SU-DHL-6 (cell line): Measurements from ENCODE around the gene H2BW2.
"Not testable (repeated sequence)": the region's sequence is repeated elsewhere in the genome, so short reads cannot be mapped to it uniquely, and the experiment has no call there.

Experiments
- EZH2phosphoT487 ChIP-seq: fragments of 200-600 bp; sonication (generic), shearing (Covaris generic); conservative IDR thresholded peaks from 2 replicates; pipeline ENCODE4 v1.6.1; 2018; ENCODE audit warnings: mild to moderate bottlenecking, antibody characterized with exemption, low read length, moderate library complexity, mixed read lengths
- TF ChIP-seq, protein P1 (sequence below): fragments of 200-600 bp; sonication (generic); IDR thresholded peaks from one replicate; pipeline ENCODE4 v1.5.1; 2017; ENCODE audit warnings: antibody characterized with exemption, mild to moderate bottlenecking, low read length, moderate library complexity; ENCODE audit not compliant: insufficient read depth, poor library complexity, severe bottlenecking

DNA sequence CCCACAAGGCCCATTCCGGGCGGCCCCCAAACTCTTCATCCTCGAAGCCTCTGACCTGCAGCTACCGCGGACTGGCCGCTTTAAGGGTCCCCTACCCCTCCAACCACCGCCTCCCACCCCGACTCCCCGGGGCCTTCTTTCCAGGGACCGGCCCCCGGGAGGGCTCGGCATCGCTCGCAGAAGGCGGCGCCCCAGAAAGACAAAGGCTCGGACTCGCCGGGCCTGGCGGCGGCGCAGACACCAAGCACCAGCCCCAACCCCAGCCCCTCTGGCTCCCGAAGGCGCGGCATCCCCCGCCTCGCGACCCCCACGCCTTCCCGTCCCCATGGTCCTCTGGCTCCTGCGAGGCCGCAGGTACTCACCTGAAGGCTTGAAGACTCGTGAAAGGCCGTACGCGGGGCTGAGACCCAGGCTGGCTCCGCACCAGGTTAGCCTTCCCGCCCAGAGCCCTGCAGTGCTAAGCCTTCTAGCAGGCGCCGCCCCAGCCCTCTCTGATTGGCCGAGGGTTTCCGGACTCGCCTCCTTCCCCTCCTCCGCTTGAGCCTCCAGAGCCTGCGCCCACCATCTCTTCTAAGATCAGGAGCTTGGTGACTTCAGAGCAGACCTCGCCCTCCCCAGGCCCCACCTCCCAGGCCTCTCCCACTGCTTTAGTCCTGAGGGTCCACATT, 36.2 kb downstream of the H2BW2 start, which contains the start of gene TMSB15C:
- TF ChIP-seq EZH2phosphoT487: not testable (repeated sequence)
- TF ChIP-seq, protein P1, sequence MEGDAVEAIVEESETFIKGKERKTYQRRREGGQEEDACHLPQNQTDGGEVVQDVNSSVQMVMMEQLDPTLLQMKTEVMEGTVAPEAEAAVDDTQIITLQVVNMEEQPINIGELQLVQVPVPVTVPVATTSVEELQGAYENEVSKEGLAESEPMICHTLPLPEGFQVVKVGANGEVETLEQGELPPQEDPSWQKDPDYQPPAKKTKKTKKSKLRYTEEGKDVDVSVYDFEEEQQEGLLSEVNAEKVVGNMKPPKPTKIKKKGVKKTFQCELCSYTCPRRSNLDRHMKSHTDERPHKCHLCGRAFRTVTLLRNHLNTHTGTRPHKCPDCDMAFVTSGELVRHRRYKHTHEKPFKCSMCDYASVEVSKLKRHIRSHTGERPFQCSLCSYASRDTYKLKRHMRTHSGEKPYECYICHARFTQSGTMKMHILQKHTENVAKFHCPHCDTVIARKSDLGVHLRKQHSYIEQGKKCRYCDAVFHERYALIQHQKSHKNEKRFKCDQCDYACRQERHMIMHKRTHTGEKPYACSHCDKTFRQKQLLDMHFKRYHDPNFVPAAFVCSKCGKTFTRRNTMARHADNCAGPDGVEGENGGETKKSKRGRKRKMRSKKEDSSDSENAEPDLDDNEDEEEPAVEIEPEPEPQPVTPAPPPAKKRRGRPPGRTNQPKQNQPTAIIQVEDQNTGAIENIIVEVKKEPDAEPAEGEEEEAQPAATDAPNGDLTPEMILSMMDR: not testable (repeated sequence)
